ENCODE data around the gene COTL1. TPM values are rescaled to one million over a fixed set of nuclear protein-coding genes. Genes with fewer than 3 reads are reported as not detected.

The COTL1 gene
- total and polyA plus RNA-seq, 9 of the 15 experiments (the other 6 are each of a cell fraction or from before 2014, with no cell fraction given) = 27.7 to 185 (median 72.5) TPM

GRCh38 chr16:84628226-84628731, 10.4 kb upstream of the COTL1 start:
- H3K79me2 ChIP-seq (ENCODE audit: control insufficient read depth, insufficient read depth, low read length) = no peaks in the 10 kb centered on the region
- ChIA-PET CTCF (ENCODE audit: low intra/inter-chr PET ratio) (interaction anchor here (0.6 kb wide), 1 partner anchor 339 kb away, joined by 3 read pairs; no protein-coding TSS in a partner anchor), POLR2A (interaction anchor here (1.6 kb wide), 1 partner anchor 9 kb away, joined by 8 read pairs; no protein-coding TSS in a partner anchor)
- no peaks in the 10 kb centered on the region for H4K20me1 ChIP-seq (replicated peaks; ENCODE audit: control insufficient read depth, insufficient read depth, low read length)
- H3K36me3 ChIP-seq (ENCODE audit: control insufficient read depth, insufficient read depth, low read length) = no peaks in the 10 kb centered on the region
- H2AFZ ChIP-seq (ENCODE audit: low read depth, low read length) = no peak overlapping the region
- no peak overlapping the region for H3K4me2 ChIP-seq (ENCODE audit: insufficient read depth, low read length)
- no peak overlapping the region for H3K27ac ChIP-seq (ENCODE audit: extremely low read depth, low read depth, low read length)
- WGBS (ENCODE audit: insufficient coverage, low coverage, missing lambda C conversion rate) = 20% methylated on average over 7 of the region's 7 CpGs
- in situ Hi-C loops (cut with MboI) = no loop called here
- H3K9me3 ChIP-seq (replicated peaks; ENCODE audit: control insufficient read depth, insufficient read depth, low read depth, low read length) = no peaks in the 10 kb centered on the region
- H3K9ac ChIP-seq (ENCODE audit: insufficient read depth in 1 of 2, low read depth in 2 of 2, low read length in 2 of 2) = no peak overlapping the region
- BruUV-seq (replicated peaks) = no TSS peak
- no peak for FAIRE-seq
- no peaks in the 10 kb centered on the region for H3K9me1 ChIP-seq (ENCODE audit: control insufficient read depth, insufficient read depth, low read length)
- intact Hi-C loops (cut with micrococcal nuclease) = loop anchor here (10.0 kb wide), 1 partner anchor 457 kb away; no protein-coding TSS in a partner anchor
- TF ChIP-seq EZH2 (IDR thresholded peaks at IDR 0.05; ENCODE audit: borderline replicate concordance, low read depth, low read length) (no peak), MCM2 (IDR thresholded peaks at IDR 0.05; ENCODE audit: low read depth) (no peak), PPARD (CRISPR knock-in tag; IDR thresholded peaks at IDR 0.05) (no peak), UBTF (IDR thresholded peaks at IDR 0.05; ENCODE audit: borderline replicate concordance in 1 of 2, low read depth in 2 of 2, low read length in 2 of 2) (no peak), L3MBTL2 (IDR thresholded peaks at IDR 0.05) (no peak), NEUROD1 (IDR thresholded peaks at IDR 0.05; ENCODE audit: borderline replicate concordance, low read depth, low read length, partially characterized antibody) (no peak), ETV1 (tag; conservative IDR thresholded peaks at IDR 0.05; ENCODE audit: low read depth) (no peak), ZNF175 (CRISPR knock-in tag; IDR thresholded peaks at IDR 0.05; ENCODE audit: low read depth) (no peak), BHLHE40 (IDR thresholded peaks at IDR 0.05; ENCODE audit: low read length) (no peak), ZNF584 (CRISPR knock-in tag; IDR thresholded peaks at IDR 0.05; ENCODE audit: low read depth) (no peak), ILF3 (IDR thresholded peaks at IDR 0.05; ENCODE audit: borderline replicate concordance) (no peak)
- peaks cover 8 to 10% of the 10 kb centered on the region in 2 experiments; a peak in 2 of 5 replicates for H3K27me3 ChIP-seq (ENCODE audit: control insufficient read depth in 2 of 2, insufficient read depth in 2 of 2, low read length in 2 of 2)
- DNase-seq (ENCODE audit: extremely low read depth in 1 of 4, low spot score in 3 of 4) = no peak
- H3K4me3 ChIP-seq = no peak overlapping the region
- H3K4me1 ChIP-seq (replicated peaks in 1 of 2; ENCODE audit: control insufficient read depth in 2 of 2, insufficient read depth in 2 of 2, low read length in 2 of 2) = no peaks in the 10 kb centered on the region; a peak in 1 of 5 replicates
- ATAC-seq = no peak

All from K562 (cell line).